Spleen (tissue), 3 donors: Measurements from ENCODE around the gene GFPT1.

Experiments
- POLR2A ChIP-seq, 3 donors: fragments of 450-650 bp; IDR thresholded peaks; one replicate each; pipeline ENCODE4 v1.5.1; 2017; ENCODE audit warnings: antibody characterized with exemption in 3 of 3, mild to moderate bottlenecking in 1 of 3
- POLR2AphosphoS5 ChIP-seq, 3 donors: sonication (generic); formaldehyde crosslinking; IDR thresholded peaks; one replicate each; pipeline ENCODE4 v1.5.1; 2017; ENCODE audit warnings: antibody characterized with exemption in 3 of 3

GRCh38 chr2:69375494-69376353 is 11.3 kb downstream of the GFPT1 start:
- no peak for TF ChIP-seq POLR2A (IDR thresholded peaks at IDR 0.05)
- TF ChIP-seq POLR2AphosphoS5 (IDR thresholded peaks at IDR 0.05), result no peak
